Inferior parietal cortex (tissue), 1 donor: ENCODE measurements around the gene NEK2.
"Not testable (repeated sequence)": the region's sequence is repeated elsewhere in the genome, so short reads cannot be mapped to it uniquely, and the experiment has no call there.

Source experiments
- DNase-seq: peaks from one replicate; pipeline ENCODE4 v3.0.0-alpha.2; 2016; ENCODE audit errors: extremely low spot score

Gene NEK2

GRCh38 chr1:211675230-211676105 lies at the start of gene NEK2:
NEK2 (minus strand) TSS chr1:211675621; CDS start chr1:211675479, 142 bp downstream.
- DNase-seq, result peak; percentile 92

- no peak for DNase-seq
Observed at GRCh38 chr1:211724687-211725196, 49.3 kb upstream of the NEK2 start.

- DNase-seq, result no peak
Observed at GRCh38 chr1:211723273-211723672, 47.9 kb upstream of the NEK2 start.

GRCh38 chr1:211722277-211723175 lies 47.1 kb upstream of the NEK2 start:
- no peak for DNase-seq

GRCh38 chr1:211716555-211716954 lies 41.1 kb upstream of the NEK2 start:
- not testable (repeated sequence) for DNase-seq

GRCh38 chr1:211715971-211716370 lies 40.5 kb upstream of the NEK2 start:
- no peak for DNase-seq

- DNase-seq, result no peak
Observed at GRCh38 chr1:211714154-211714553, 38.7 kb upstream of the NEK2 start.

GRCh38 chr1:211713231-211713630 lies 37.8 kb upstream of the NEK2 start:
- DNase-seq, result no peak

- no peak for DNase-seq
Observed at GRCh38 chr1:211711315-211711705, 35.9 kb upstream of the NEK2 start.

GRCh38 chr1:211710566-211711314 lies 35.3 kb upstream of the NEK2 start:
- DNase-seq, result no peak

GRCh38 chr1:211708926-211709325 lies 33.5 kb upstream of the NEK2 start:
- DNase-seq, result no peak

- DNase-seq, result no peak
Observed at GRCh38 chr1:211708006-211708405, 32.6 kb upstream of the NEK2 start.

- DNase-seq, result no peak
Observed at GRCh38 chr1:211705467-211706091, 30.2 kb upstream of the NEK2 start.

- DNase-seq, result no peak
Observed at GRCh38 chr1:211704543-211704942, 29.1 kb upstream of the NEK2 start.

GRCh38 chr1:211703812-211704537 lies 28.6 kb upstream of the NEK2 start:
- peak; percentile 38 for DNase-seq

GRCh38 chr1:211701733-211702132 lies 26.3 kb upstream of the NEK2 start:
- DNase-seq, result no peak

- no peak for DNase-seq
Observed at GRCh38 chr1:211699059-211699458, 23.6 kb upstream of the NEK2 start.

GRCh38 chr1:211698161-211699026 lies 23.0 kb upstream of the NEK2 start:
- peak; percentile 80 for DNase-seq

- no peak for DNase-seq
Observed at GRCh38 chr1:211697356-211697755, 21.9 kb upstream of the NEK2 start.
